SJCRH30 (cell line): ENCODE results near the gene HERC2. TPM values are rescaled to one million over a fixed set of nuclear protein-coding genes. Genes with fewer than 3 reads are reported as not detected.
"Not testable (repeated sequence)": the region's sequence is repeated elsewhere in the genome, so short reads cannot be mapped to it uniquely, and the experiment has no call there.

ENCODE experiments used
- DNase-seq, 2 experiments: peaks; one replicate each; pipeline ENCODE4 v3.0.0-alpha.2; 2015 to 2020
- H3K27ac ChIP-seq: fragments of 250-450 bp; sonication (Bioruptor Pico); 2 replicates; pipeline ENCODE4 v1.5.1; 2020; ENCODE audit warnings: mild to moderate bottlenecking, moderate library complexity
- H3K27me3 ChIP-seq: fragments of 250-450 bp; sonication (Bioruptor Pico); 2 replicates; pipeline ENCODE4 v1.5.1; 2020; ENCODE audit warnings: mild to moderate bottlenecking, moderate library complexity
- H3K36me3 ChIP-seq: fragments of 250-450 bp; sonication (Bioruptor Pico); 2 replicates; pipeline ENCODE4 v1.5.1; 2020; ENCODE audit warnings: mild to moderate bottlenecking, moderate library complexity
- H3K4me1 ChIP-seq: fragments of 250-450 bp; sonication (Bioruptor Pico); 2 replicates; pipeline ENCODE4 v1.5.1; 2020; ENCODE audit warnings: mild to moderate bottlenecking, moderate library complexity
- H3K4me3 ChIP-seq: fragments of 250-450 bp; sonication (Bioruptor Pico); 2 replicates; pipeline ENCODE4 v1.5.1; 2020; ENCODE audit warnings: mild to moderate bottlenecking, moderate library complexity
- H3K9me3 ChIP-seq: fragments of 250-450 bp; sonication (Bioruptor Pico); replicated peaks from 2 replicates; pipeline ENCODE4 v1.5.1; 2020; ENCODE audit warnings: mild to moderate bottlenecking, moderate library complexity
- total RNA-seq: library from RNA; depleted of rRNA; stranded (reverse); fragments of >200 nt; shearing (Covaris generic); gene quantifications from 2 replicates; pipeline ENCODE4 v1.2.3, GENCODE V29; 2014

Gene HERC2
- total RNA-seq, 1 experiment from 2014 or later = 41.2 TPM

DNA sequence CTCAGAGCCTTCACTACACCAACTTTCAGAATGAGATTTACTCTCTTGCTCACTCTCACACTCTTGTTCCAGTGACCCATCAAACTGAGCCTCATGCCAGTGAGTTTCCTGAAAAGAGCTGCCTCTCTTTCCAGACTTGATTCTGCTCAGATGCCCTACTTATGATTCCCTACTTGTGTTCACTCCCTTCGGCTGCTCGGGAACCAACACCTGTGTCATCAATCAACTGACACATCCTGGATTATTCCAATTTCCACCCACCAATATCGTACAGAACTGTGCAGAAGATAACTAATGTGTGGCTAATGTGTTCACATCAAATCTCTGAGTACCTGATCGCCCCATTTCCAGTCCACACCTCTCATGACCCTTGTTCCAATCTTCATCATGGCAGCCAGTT is 100.3 kb downstream of the HERC2 start:
- H3K27me3 ChIP-seq, H3K27ac ChIP-seq: not testable (repeated sequence)

DNA sequence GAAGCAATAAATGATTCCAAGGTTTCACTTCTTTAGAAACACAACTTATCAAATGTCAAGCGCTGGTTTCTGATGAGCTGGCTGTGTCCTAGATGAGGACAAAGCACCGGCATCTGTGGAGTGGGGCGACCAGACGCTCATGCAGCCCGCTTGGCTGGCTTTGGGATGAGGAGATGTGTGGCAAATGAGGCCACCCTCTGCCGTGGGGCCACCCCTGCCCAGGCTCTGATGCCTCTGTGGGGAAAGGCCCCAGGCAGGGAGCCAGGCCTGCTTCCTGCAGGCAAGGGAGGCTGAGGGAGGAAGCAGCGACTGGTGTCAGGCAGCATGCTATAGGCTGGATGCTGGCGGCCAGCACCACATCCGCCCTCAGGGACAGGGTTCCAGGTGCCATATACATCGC is 102.9 kb downstream of the HERC2 start:
- DNase-seq = no peak
- no peaks in the 10 kb centered on the region for H3K4me1 ChIP-seq
- H3K27ac ChIP-seq = no peak overlapping the region
- peaks cover 5% of the 10 kb centered on the region; the same call in 1 of the 2 replicates for H3K36me3 ChIP-seq
- no peak overlapping the region for H3K4me3 ChIP-seq
- H3K27me3 ChIP-seq = no peaks in the 10 kb centered on the region
- no peaks in the 10 kb centered on the region for H3K9me3 ChIP-seq

More for the DNA sequence above, 100.3 kb downstream of the HERC2 start:
- not testable (repeated sequence) for H3K4me1 ChIP-seq, H3K9me3 ChIP-seq, DNase-seq, H3K4me3 ChIP-seq
- peaks cover 12% of the 10 kb centered on the region; the same call in 1 of the 2 replicates for H3K36me3 ChIP-seq

DNA sequence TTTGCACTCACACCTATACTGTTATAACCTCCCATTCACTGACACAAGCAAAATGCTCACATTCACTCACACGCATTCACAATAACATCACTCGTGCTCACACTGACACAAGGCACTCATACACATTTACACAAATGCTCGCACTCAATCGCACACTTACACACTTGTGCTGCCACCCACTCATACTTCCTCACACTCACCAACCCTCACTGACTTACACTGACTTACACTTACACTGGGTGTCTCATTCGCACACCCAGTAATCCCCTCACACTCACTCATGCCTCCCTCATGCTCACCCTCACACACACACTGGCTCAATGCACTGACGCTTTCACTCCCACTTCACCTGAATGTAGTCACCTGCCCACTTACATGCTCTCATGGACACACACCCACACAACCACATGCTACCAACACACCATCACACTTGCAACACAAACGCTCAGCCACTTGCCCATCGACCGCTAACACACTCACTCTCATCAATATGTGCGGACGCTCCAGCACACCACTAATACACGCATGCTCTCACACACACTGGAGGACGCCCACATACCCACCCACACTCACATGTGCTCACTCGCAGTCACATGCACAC is 104.9 kb downstream of the HERC2 start:
- DNase-seq = not testable (repeated sequence)

GRCh38 chr15:28215521-28215920 is 106.5 kb downstream of the HERC2 start:
- H3K27me3 ChIP-seq, H3K4me1 ChIP-seq, H3K36me3 ChIP-seq, H3K4me3 ChIP-seq, H3K27ac ChIP-seq, H3K9me3 ChIP-seq, DNase-seq: not testable (repeated sequence)

More for the DNA sequence above, 104.9 kb downstream of the HERC2 start:
- not testable (repeated sequence) for H3K36me3 ChIP-seq, H3K4me3 ChIP-seq, H3K4me1 ChIP-seq, H3K27me3 ChIP-seq, H3K9me3 ChIP-seq, H3K27ac ChIP-seq

GRCh38 chr15:28214006-28214790 is 107.8 kb downstream of the HERC2 start:
- not testable (repeated sequence) for H3K36me3 ChIP-seq, H3K27me3 ChIP-seq, H3K9me3 ChIP-seq, DNase-seq, H3K4me3 ChIP-seq, H3K4me1 ChIP-seq, H3K27ac ChIP-seq

DNA sequence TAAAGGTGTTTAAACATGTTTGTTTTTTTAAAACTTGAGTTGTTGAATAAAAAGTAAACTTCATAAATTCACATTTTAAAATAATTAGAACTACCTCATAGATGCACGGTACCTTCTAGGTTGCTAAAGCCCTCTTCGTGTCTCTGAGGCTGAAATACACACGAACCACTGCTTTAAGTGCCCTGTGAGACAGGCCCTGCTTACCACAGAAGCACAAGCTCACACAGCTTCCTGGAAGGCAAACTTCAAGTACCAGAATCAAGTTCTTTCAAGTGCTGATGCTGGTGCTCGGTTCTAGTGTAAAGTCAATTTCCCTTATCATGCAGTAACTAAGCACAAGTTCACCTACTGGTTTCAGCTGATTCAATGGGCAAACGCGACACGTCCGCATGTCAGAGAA is 108.6 kb downstream of the HERC2 start:
- not testable (repeated sequence) for H3K36me3 ChIP-seq, H3K27me3 ChIP-seq, H3K4me1 ChIP-seq, H3K9me3 ChIP-seq, DNase-seq, H3K4me3 ChIP-seq, H3K27ac ChIP-seq

- no peak for DNase-seq
- Histone ChIP-seq H3K27me3 (no peaks in the 10 kb centered on the region), H3K36me3 (peaks cover 4% of the 10 kb centered on the region; the same call in 1 of the 2 replicates), H3K4me1 (no peaks in the 10 kb centered on the region), H3K27ac (no peak overlapping the region), H3K4me3 (no peak overlapping the region), H3K9me3 (no peaks in the 10 kb centered on the region)
Measured at GRCh38 chr15:28208583-28208982, 113.4 kb downstream of the HERC2 start.

DNA sequence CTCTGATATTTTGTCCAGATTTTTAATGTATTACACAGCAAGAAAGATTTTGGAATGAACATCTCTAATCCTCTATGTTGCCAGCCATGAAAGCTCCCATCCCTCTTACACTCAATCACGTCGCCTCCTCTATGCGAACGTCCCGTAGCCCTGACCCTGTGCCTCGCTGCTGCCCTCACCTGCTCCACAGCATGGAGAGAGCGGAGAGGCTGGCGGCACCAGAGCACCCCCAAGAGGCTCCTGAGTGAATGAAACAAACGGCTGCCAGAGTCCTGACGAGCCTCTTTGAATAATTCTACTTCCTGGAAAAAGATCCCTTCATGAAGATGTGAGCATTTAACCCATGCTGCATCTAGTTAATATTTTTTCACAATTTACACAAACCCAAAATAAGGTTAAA is 116.3 kb downstream of the HERC2 start:
- not testable (repeated sequence) for H3K27ac ChIP-seq, H3K36me3 ChIP-seq, H3K4me1 ChIP-seq, H3K9me3 ChIP-seq, H3K4me3 ChIP-seq, H3K27me3 ChIP-seq, DNase-seq

DNA sequence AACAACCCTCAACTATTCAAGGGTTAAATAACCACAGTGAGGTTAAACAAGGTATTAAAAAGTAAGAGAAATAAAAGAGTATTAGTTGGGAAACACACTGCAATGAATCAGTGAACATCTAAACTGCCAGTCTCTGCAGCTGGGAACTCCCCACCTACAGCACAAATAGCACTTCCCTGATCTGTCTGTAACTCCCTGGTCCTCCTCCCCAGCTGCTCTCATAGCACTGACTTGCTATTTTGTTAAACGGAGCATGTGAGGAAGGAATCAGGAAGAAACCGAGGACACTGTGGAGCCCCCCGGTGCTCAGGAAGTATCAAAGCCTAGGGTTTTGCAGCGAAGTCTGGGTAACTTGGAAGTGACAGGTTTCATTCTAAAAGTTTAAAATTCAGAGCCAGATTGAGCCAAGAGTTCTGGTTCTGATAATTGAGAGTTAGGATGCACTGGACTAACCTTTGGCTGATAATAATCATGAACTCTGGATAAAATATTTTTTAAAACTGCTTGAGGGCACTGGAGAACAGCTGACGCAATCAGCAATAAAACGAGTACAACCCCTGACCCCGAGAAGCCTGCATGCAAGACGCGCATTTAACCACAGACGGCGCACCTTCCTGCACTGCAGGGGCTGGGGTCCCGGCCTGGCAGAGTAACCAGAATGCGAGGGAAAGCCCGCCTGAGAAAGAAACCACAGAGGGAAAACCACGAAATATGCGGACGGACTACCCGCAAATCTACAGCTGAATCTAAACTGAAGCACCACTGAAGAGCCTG is 118.7 kb downstream of the HERC2 start:
- H3K27ac ChIP-seq, H3K36me3 ChIP-seq, H3K4me3 ChIP-seq, H3K27me3 ChIP-seq, H3K4me1 ChIP-seq, H3K9me3 ChIP-seq: not testable (repeated sequence)
- DNase-seq = peak; percentile 13 to 14

DNA sequence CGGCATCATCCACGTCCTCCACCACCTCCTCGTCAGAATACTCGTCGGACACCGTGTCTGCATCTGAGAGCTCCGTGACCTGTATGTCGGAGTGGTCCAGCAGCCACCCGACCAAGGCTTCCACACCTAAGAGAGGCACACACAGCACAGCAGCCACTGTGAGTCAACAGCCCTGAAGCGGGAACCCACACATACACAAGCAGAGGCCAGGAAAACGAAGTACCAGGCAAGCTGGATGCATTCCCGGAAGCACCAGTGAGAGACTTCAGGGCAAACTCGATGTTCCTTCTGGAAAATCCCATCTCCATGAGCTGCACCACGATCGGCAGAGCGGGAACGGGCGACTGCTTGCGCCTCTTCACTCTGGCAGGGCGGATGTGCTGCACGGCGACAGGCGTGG is 119.9 kb downstream of the HERC2 start:
- not testable (repeated sequence) for H3K9me3 ChIP-seq, H3K27ac ChIP-seq, H3K36me3 ChIP-seq

GRCh38 chr15:28198215-28198614 is 123.8 kb downstream of the HERC2 start:
- DNase-seq, H3K4me1 ChIP-seq, H3K27ac ChIP-seq, H3K9me3 ChIP-seq, H3K4me3 ChIP-seq, H3K27me3 ChIP-seq: not testable (repeated sequence)
- peaks cover 11% of the 10 kb centered on the region for H3K36me3 ChIP-seq

More for the DNA sequence above, 119.9 kb downstream of the HERC2 start:
- not testable (repeated sequence) for H3K4me3 ChIP-seq, H3K27me3 ChIP-seq, DNase-seq, H3K4me1 ChIP-seq

GRCh38 chr15:28197694-28198093 is 124.3 kb downstream of the HERC2 start:
- H3K27ac ChIP-seq, H3K4me1 ChIP-seq, H3K9me3 ChIP-seq, H3K27me3 ChIP-seq, H3K4me3 ChIP-seq, DNase-seq: not testable (repeated sequence)
- peaks cover 11% of the 10 kb centered on the region for H3K36me3 ChIP-seq

DNA sequence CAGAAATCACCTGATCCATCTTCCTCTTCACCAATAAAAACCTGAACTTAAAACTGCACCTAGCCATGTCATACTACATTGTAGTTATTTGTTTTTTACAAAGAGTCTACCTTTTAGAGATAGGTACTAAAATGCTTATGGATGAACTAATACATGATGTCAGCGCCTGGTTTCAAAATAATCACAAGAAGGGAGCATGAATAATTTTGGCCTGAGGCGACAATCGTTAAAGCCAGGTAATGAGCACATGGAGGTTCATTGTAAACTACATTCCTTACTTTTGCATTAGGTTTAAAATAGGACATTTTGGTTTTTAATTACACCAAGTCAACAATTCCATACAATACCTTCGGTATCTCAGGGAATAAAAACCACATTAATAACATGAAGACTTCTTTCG is 125.4 kb downstream of the HERC2 start:
- not testable (repeated sequence) for H3K27ac ChIP-seq, H3K27me3 ChIP-seq, H3K4me1 ChIP-seq, DNase-seq, H3K9me3 ChIP-seq, H3K4me3 ChIP-seq
- peaks cover 11% of the 10 kb centered on the region for H3K36me3 ChIP-seq

- DNase-seq = no peak
- H3K27me3 ChIP-seq = no peaks in the 10 kb centered on the region
- no peaks in the 10 kb centered on the region for H3K9me3 ChIP-seq
- peaks cover 9% of the 10 kb centered on the region for H3K4me1 ChIP-seq
- H3K4me3 ChIP-seq = no peak overlapping the region
- no peak overlapping the region for H3K27ac ChIP-seq
- peaks cover 30% of the 10 kb centered on the region for H3K36me3 ChIP-seq
Measured at GRCh38 chr15:28192772-28193171, 129.2 kb downstream of the HERC2 start.

- Histone ChIP-seq H3K27ac (no peak overlapping the region), H3K9me3 (no peaks in the 10 kb centered on the region), H3K4me3 (no peak overlapping the region), H3K27me3 (no peaks in the 10 kb centered on the region), H3K36me3 (peaks cover 33% of the 10 kb centered on the region), H3K4me1 (peaks cover 9% of the 10 kb centered on the region)
- DNase-seq = peak; percentile 92 to 95
Measured at GRCh38 chr15:28191832-28192231, 130.1 kb downstream of the HERC2 start.
